H1 (cell line): ENCODE measurements around the gene BRIX1. TPM values are rescaled to one million over a fixed set of nuclear protein-coding genes. Genes with fewer than 3 reads are reported as not detected.
A peak's percentile ranks its signal among the peaks of the same experiment; 100 is the strongest.

Experiments
- ASH2L ChIP-seq: fragments of 200-600, 300-600 bp; sonication (generic); IDR thresholded peaks from one replicate; pipeline ENCODE4 v1.7.1; 2017; ENCODE audit warnings: low read length
- BRCA1 ChIP-seq: IDR thresholded peaks from 2 replicates; pipeline ENCODE4 v1.6.1; 2012; ENCODE audit warnings: low read depth, low read length, improper control_type of control experiment
- CEBPB ChIP-seq: IDR thresholded peaks from 2 replicates; pipeline ENCODE4 v1.6.1; 2012; ENCODE audit warnings: low read depth, low read length
- CHD1 ChIP-seq: IDR thresholded peaks from 2 replicates; pipeline ENCODE4 v1.6.1; 2012; ENCODE audit warnings: low read depth, low read length, improper control_type of control experiment
- CTBP2 ChIP-seq: IDR thresholded peaks from 2 replicates; pipeline ENCODE4 v1.7.0; 2011; ENCODE audit warnings: borderline replicate concordance, mild to moderate bottlenecking, moderate library complexity, mixed read lengths, low read length; ENCODE audit not compliant: insufficient read depth, insufficient read length
- GABPA ChIP-seq: IDR thresholded peaks from 2 replicates; pipeline ENCODE4 v1.6.1; 2011; ENCODE audit warnings: mild to moderate bottlenecking, low read length, moderate library complexity, borderline replicate concordance; ENCODE audit not compliant: insufficient read depth
- GTF2F1 ChIP-seq: IDR thresholded peaks from 2 replicates; pipeline ENCODE4 v1.6.1; 2012; ENCODE audit warnings: low read depth, low read length, improper control_type of control experiment, borderline replicate concordance
- KDM1A ChIP-seq: fragments of 200-600, 300-600 bp; sonication (generic); IDR thresholded peaks from 2 replicates; pipeline ENCODE4 v1.7.1; 2016; ENCODE audit warnings: mild to moderate bottlenecking, low read length, borderline replicate concordance
- RAD21 ChIP-seq, 2 experiments: IDR thresholded peaks in 1 of 2; conservative IDR thresholded peaks in 1 of 2; 2 replicates each; pipeline ENCODE4 v1.6.1; 2011; ENCODE audit warnings: low read depth in 2 of 2, low read length in 2 of 2, improper control_type of control experiment in 1 of 2, inconsistent platforms in 1 of 2, mild to moderate bottlenecking in 1 of 2, moderate library complexity in 1 of 2
- RBBP5 ChIP-seq: IDR thresholded peaks from 2 replicates; pipeline ENCODE4 v1.7.1; 2012; ENCODE audit warnings: low read depth, mild to moderate bottlenecking, inconsistent platforms, low read length, moderate library complexity, borderline replicate concordance
- RXRA ChIP-seq: IDR thresholded peaks from 2 replicates; pipeline ENCODE4 v1.6.1; 2011; ENCODE audit warnings: low read depth, mild to moderate bottlenecking, low read length, moderate library complexity; ENCODE audit not compliant: insufficient read depth
- SIX5 ChIP-seq: IDR thresholded peaks from 2 replicates; pipeline ENCODE4 v1.6.1; 2011; ENCODE audit warnings: mild to moderate bottlenecking, low read depth, low read length
- SP2 ChIP-seq: IDR thresholded peaks from 2 replicates; pipeline ENCODE4 v1.6.1; 2012; ENCODE audit warnings: mild to moderate bottlenecking, low read length, inconsistent platforms
- SUZ12 ChIP-seq: fragments of 200-600 bp; sonication (generic); IDR thresholded peaks from 2 replicates; pipeline ENCODE4 v1.6.1; 2012; ENCODE audit warnings: mild to moderate bottlenecking, inconsistent platforms, low read length, moderate library complexity, mixed read lengths
- TAF7 ChIP-seq: optimal IDR thresholded peaks from 2 replicates; pipeline ENCODE3; 2011; ENCODE audit warnings: low read depth, mild to moderate bottlenecking, inconsistent platforms, low read length, moderate library complexity, borderline replicate concordance
- TEAD4 ChIP-seq: IDR thresholded peaks from 2 replicates; pipeline ENCODE4 v1.6.1; 2012; ENCODE audit warnings: low read depth, low read length, inconsistent platforms, mixed read lengths
- YY1 ChIP-seq: IDR thresholded peaks from 2 replicates; pipeline ENCODE4 v1.6.1; 2011; ENCODE audit warnings: low read depth, mild to moderate bottlenecking, low read length
- polyA plus RNA-seq, 7 experiments: library from polyadenylated mRNA; depleted of rRNA in 3 of 7; stranded (reverse) in 5 of 7; unstranded in 2 of 7; fragments of >200 nt in 5 of 7; fragments of 200-250 nt in 2 of 7; gene quantifications; 1 replicate in 5 of 7; 2 replicates in 1 of 7; 4 replicates in 1 of 7; pipeline versions ENCODE4 v1.2.1 to v1.2.3, GENCODE V29; 2011 to 2013; ENCODE audit warnings: missing spikeins in 2 of 7, mixed read lengths in 2 of 7
- total RNA-seq: library from RNA; stranded (reverse); fragmentation: NEBNext Ultra II Directional; extraction: Animal tissue kit (Norgen Biotek cat#: 25700); gene quantifications from 2 replicates; pipeline ENCODE4 v1.2.1, GENCODE V29; 2021
- TF ChIP-seq, protein P1 (sequence below): IDR thresholded peaks from 2 replicates; pipeline ENCODE4 v1.6.1; 2011; ENCODE audit warnings: low read depth, mild to moderate bottlenecking, low read length; ENCODE audit not compliant: insufficient read depth
- TF ChIP-seq, protein P2 (sequence below), 3 experiments: IDR thresholded peaks; 1 replicate in 2 of 3; 2 replicates in 1 of 3; pipeline versions ENCODE4 v1.5.1 to v1.6.1; 2011; ENCODE audit warnings: low read length in 3 of 3, mild to moderate bottlenecking in 3 of 3, inconsistent platforms in 2 of 3, low read depth in 1 of 3, moderate library complexity in 1 of 3; ENCODE audit not compliant: insufficient read depth in 1 of 3; ENCODE audit errors: control extremely low read depth in 1 of 3
- TF ChIP-seq, protein P3 (sequence below): IDR thresholded peaks from 2 replicates; pipeline ENCODE4 v1.6.1; 2012; ENCODE audit warnings: inconsistent platforms

BRIX1 gene
- total and polyA plus RNA-seq, 2 of the 8 experiments (the other 6 are each of a cell fraction or from before 2014, with no cell fraction given), result 26.9 to 71.7 TPM

DNA sequence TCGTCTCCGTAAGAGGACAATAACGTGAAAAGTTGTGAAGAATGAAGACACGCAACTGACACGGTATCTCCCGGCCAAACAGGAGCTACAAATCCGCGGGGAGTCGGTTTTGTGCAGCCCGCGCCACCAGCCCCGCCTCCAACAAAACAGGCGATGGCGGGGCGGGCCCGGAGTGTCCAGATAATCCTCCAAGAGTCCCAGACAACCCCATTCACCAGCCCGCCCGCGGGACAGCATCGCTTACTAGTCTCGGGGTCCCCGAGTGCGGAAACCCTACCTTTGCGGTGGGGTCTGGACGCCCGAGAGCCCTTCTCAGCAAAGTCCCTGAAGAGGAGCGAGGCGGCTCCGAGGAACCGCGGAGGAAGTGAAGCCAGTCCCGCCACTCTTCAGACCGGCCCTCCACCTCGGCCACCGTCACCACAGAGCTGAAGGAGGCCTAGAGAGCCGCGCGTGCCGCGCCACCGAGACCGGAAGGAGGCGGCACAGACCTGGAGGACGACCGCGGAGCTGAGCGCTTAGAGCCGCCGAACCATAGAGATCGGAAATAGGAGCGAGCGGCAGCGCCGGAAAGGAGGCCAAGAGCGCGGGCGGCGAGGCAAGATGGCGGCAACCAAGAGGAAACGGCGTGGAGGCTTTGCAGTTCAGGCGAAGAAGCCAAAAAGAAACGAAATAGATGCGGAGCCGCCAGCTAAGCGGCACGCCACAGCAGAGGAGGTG is at the start of gene BRIX1, which contains the start of gene RAD1 (continued):
- TF ChIP-seq, protein P1, sequence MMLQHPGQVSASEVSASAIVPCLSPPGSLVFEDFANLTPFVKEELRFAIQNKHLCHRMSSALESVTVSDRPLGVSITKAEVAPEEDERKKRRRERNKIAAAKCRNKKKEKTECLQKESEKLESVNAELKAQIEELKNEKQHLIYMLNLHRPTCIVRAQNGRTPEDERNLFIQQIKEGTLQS, result no peak
- TF ChIP-seq CEBPB (no peak), BRCA1 (no peak), SUZ12 (no peak), SIX5 (no peak), TEAD4 (no peak), CTBP2 (no peak), ASH2L (peak; percentile 90), CHD1 (no peak), KDM1A (no peak), GTF2F1 (0 out of 2 replicates have a peak, but pooled peaks have one; percentile 28), RBBP5 (peak; percentile 79), YY1 (peak; percentile 98), TAF7 (peak; percentile 88), GABPA (peak; percentile 90), SP2 (peak; percentile 90), RAD21 (IDR thresholded peaks at IDR 0.05 in 1 of 2, conservative IDR thresholded peaks at IDR 0.05 in 1 of 2; ENCODE audit: low read depth in 2 of 2, low read length in 2 of 2) (0 out of 4 replicates have a peak, but pooled peaks of 1 of the 2 experiments have one; percentile 7), RXRA (no peak)
- TF ChIP-seq, protein P2, sequence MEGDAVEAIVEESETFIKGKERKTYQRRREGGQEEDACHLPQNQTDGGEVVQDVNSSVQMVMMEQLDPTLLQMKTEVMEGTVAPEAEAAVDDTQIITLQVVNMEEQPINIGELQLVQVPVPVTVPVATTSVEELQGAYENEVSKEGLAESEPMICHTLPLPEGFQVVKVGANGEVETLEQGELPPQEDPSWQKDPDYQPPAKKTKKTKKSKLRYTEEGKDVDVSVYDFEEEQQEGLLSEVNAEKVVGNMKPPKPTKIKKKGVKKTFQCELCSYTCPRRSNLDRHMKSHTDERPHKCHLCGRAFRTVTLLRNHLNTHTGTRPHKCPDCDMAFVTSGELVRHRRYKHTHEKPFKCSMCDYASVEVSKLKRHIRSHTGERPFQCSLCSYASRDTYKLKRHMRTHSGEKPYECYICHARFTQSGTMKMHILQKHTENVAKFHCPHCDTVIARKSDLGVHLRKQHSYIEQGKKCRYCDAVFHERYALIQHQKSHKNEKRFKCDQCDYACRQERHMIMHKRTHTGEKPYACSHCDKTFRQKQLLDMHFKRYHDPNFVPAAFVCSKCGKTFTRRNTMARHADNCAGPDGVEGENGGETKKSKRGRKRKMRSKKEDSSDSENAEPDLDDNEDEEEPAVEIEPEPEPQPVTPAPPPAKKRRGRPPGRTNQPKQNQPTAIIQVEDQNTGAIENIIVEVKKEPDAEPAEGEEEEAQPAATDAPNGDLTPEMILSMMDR (IDR thresholded peaks at IDR 0.05; ENCODE audit: control extremely low read depth in 1 of 3, insufficient read depth in 1 of 3, low read depth in 1 of 3, low read length in 3 of 3), result peak in 1 of 3 experiments; percentile 8; a peak in 1 of 4 replicates
- TF ChIP-seq, protein P3, sequence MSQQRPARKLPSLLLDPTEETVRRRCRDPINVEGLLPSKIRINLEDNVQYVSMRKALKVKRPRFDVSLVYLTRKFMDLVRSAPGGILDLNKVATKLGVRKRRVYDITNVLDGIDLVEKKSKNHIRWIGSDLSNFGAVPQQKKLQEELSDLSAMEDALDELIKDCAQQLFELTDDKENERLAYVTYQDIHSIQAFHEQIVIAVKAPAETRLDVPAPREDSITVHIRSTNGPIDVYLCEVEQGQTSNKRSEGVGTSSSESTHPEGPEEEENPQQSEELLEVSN, result peak; percentile 9; the same call in 1 of the 2 replicates
